Esophagus (tissue), 2 donors: ENCODE results near the gene CDCA4. TPM values are rescaled to one million over a fixed set of nuclear protein-coding genes. Genes with fewer than 3 reads are reported as not detected.
A peak's percentile ranks its signal among the peaks of the same experiment; 100 is the strongest.

ENCODE experiments used
- H3K27ac ChIP-seq, 2 donors: one replicate each; pipeline ENCODE4 v1.5.1; 2013; ENCODE audit warnings: low read depth in 2 of 2, mild to moderate bottlenecking in 2 of 2, inconsistent platforms in 1 of 2, low read length in 1 of 2, moderate library complexity in 1 of 2
- H3K27me3 ChIP-seq, 2 donors: one replicate each; pipeline ENCODE4 v1.6.1; 2013; ENCODE audit warnings: low read length in 2 of 2, control low read depth in 1 of 2, mild to moderate bottlenecking in 1 of 2; ENCODE audit not compliant: insufficient read depth in 2 of 2, control insufficient read depth in 1 of 2
- H3K36me3 ChIP-seq, 2 donors: one replicate each; pipeline ENCODE4 v1.6.1; 2013; ENCODE audit warnings: low read length in 1 of 2; ENCODE audit not compliant: control insufficient read depth in 2 of 2, insufficient read depth in 2 of 2
- H3K4me1 ChIP-seq, 2 donors: one replicate each; pipeline ENCODE4 v1.6.1; 2013; ENCODE audit warnings: low read length in 1 of 2; ENCODE audit not compliant: control insufficient read depth in 2 of 2, insufficient read depth in 2 of 2
- H3K4me3 ChIP-seq, 2 donors: one replicate each; pipeline ENCODE4 v1.5.1; 2013; ENCODE audit warnings: low read length in 2 of 2, mild to moderate bottlenecking in 2 of 2, low read depth in 1 of 2, moderate library complexity in 1 of 2
- H3K9me3 ChIP-seq, 2 donors: one replicate each; pipeline ENCODE4 v1.6.1; 2013; ENCODE audit warnings: mild to moderate bottlenecking in 2 of 2, low read depth in 1 of 2, low read length in 1 of 2, moderate library complexity in 1 of 2; ENCODE audit not compliant: control insufficient read depth in 2 of 2, insufficient read depth in 1 of 2
- WGBS, 2 donors: extraction: QIAGEN DNeasy Blood & Tissue Kit; methylation state at CpG; one replicate each; pipeline ENCODE4 v1.1.7; 2013; 5-methylcytosine and 5-hydroxymethylcytosine counted together
- polyA plus RNA-seq, 2 donors: library from polyadenylated mRNA; stranded (reverse); fragments of 200-250 nt; gene quantifications; one replicate each; pipeline ENCODE4 v1.2.3, GENCODE V29; 2013
- donor health status: healthy with polysubstance abuse.
- donor health status: Bipolar disorder and iron deficiency.

Gene CDCA4
- polyA plus RNA-seq, 2 donors, result 23.5 to 24.7 TPM

GRCh38 chr14:105049753-105050550 lies 29.1 kb upstream of the CDCA4 start:
- H3K27ac ChIP-seq, result no peak overlapping the region
- H3K9me3 ChIP-seq, result no peaks in the 10 kb centered on the region
- 79 to 82% methylated on average over 25 of the region's 25 CpGs for WGBS, 2 donors
- no peaks in the 10 kb centered on the region for H3K27me3 ChIP-seq
- H3K4me1 ChIP-seq, result peaks cover 0 to 3% of the 10 kb centered on the region in 2 donors
- no peaks in the 10 kb centered on the region for H3K36me3 ChIP-seq
- no peak overlapping the region for H3K4me3 ChIP-seq

- peaks cover 0 to 6% of the 10 kb centered on the region in 2 donors for H3K4me1 ChIP-seq
- no peaks in the 10 kb centered on the region for H3K36me3 ChIP-seq
- 81 to 85% methylated on average over 24 of the region's 24 CpGs for WGBS, 2 donors
- H3K27me3 ChIP-seq, result no peaks in the 10 kb centered on the region
- no peak overlapping the region for H3K27ac ChIP-seq
- no peaks in the 10 kb centered on the region for H3K9me3 ChIP-seq
- no peak overlapping the region for H3K4me3 ChIP-seq
These were observed 26.6 kb upstream of the CDCA4 start for GRCh38 chr14:105047283-105048016.

- Histone ChIP-seq H3K27me3 (no peaks in the 10 kb centered on the region), H3K36me3 (no peaks in the 10 kb centered on the region), H3K4me1 (peaks cover 0 to 11% of the 10 kb centered on the region in 2 donors), H3K9me3 (no peaks in the 10 kb centered on the region), H3K27ac (no peak overlapping the region), H3K4me3 (no peak overlapping the region)
- WGBS, 2 donors, result 93 to 95% methylated on average over 9 of the region's 9 CpGs
These were observed 26.0 kb upstream of the CDCA4 start for GRCh38 chr14:105046891-105047282.

- 5 to 6% methylated on average over 42 of the region's 42 CpGs for WGBS, 2 donors
- Histone ChIP-seq H3K4me1 (peaks cover 0 to 16% of the 10 kb centered on the region in 2 donors), H3K36me3 (no peaks in the 10 kb centered on the region), H3K27me3 (no peaks in the 10 kb centered on the region), H3K9me3 (no peaks in the 10 kb centered on the region), H3K4me3 (no peak overlapping the region), H3K27ac (no peak overlapping the region)
These were observed 24.9 kb upstream of the CDCA4 start for GRCh38 chr14:105045710-105046326.

GRCh38 chr14:105043641-105044040 lies 22.8 kb upstream of the CDCA4 start:
- no peaks in the 10 kb centered on the region for H3K36me3 ChIP-seq
- H3K9me3 ChIP-seq, result no peaks in the 10 kb centered on the region
- no peaks in the 10 kb centered on the region for H3K27me3 ChIP-seq
- 63% methylated on average over 7 of the region's 7 CpGs for WGBS, 2 donors
- H3K4me3 ChIP-seq, result no peak overlapping the region
- peaks cover 0 to 13% of the 10 kb centered on the region in 2 donors for H3K4me1 ChIP-seq
- H3K27ac ChIP-seq, result peak overlapping the region in 1 of 2 donors; percentile 35

- H3K27me3 ChIP-seq, result no peaks in the 10 kb centered on the region
- H3K27ac ChIP-seq, result no peak overlapping the region
These were observed 21.9 kb upstream of the CDCA4 start for GRCh38 chr14:105042813-105043212.

GRCh38 chr14:105041841-105042765 lies 21.2 kb upstream of the CDCA4 start:
- Histone ChIP-seq H3K4me1 (peaks cover 0 to 13% of the 10 kb centered on the region in 2 donors), H3K27me3 (no peaks in the 10 kb centered on the region), H3K9me3 (no peaks in the 10 kb centered on the region), H3K36me3 (no peaks in the 10 kb centered on the region), H3K27ac (peak overlapping the region; percentile 76 to 89), H3K4me3 (no peak overlapping the region)
- 62 to 69% methylated on average over 28 of the region's 28 CpGs for WGBS, 2 donors

More at GRCh38 chr14:105042813-105043212, 21.9 kb upstream of the CDCA4 start:
- Histone ChIP-seq H3K9me3 (no peaks in the 10 kb centered on the region), H3K4me1 (peaks cover 0 to 13% of the 10 kb centered on the region in 2 donors), H3K4me3 (no peak overlapping the region), H3K36me3 (no peaks in the 10 kb centered on the region)
- WGBS, 2 donors, result 87 to 89% methylated on average over 17 of the region's 17 CpGs

GRCh38 chr14:105039458-105040205 lies 18.7 kb upstream of the CDCA4 start:
- Histone ChIP-seq H3K36me3 (no peaks in the 10 kb centered on the region), H3K9me3 (no peaks in the 10 kb centered on the region), H3K27me3 (no peaks in the 10 kb centered on the region), H3K4me1 (peaks cover 0 to 13% of the 10 kb centered on the region in 2 donors), H3K4me3 (no peak overlapping the region), H3K27ac (no peak overlapping the region)
- 73 to 81% methylated on average over 14 of the region's 14 CpGs for WGBS, 2 donors
